Cardiac septum (tissue), 1 donor: ENCODE data around the gene NKAIN4. TPM values are rescaled to one million over a fixed set of nuclear protein-coding genes. Genes with fewer than 3 reads are reported as not detected.

Experiments used
- DNase-seq: peaks from one replicate; pipeline ENCODE4 v3.0.0-alpha.2; 2020; ENCODE audit warnings: low spot score
- intact Hi-C: fragments of 100-400 bp; cut with DNase I; formaldehyde crosslinking; loops from one replicate; pipeline ENCODE4 v1.14.0; 2022
- total RNA-seq: library from RNA; stranded (reverse); fragmentation: NEBNext Ultra II Directional; extraction: Animal tissue kit (Norgen Biotek cat#: 25700); gene quantifications from one replicate; pipeline ENCODE4 v1.2.1, GENCODE V29; 2021
- donor health status: DM: no; HTN: no; CAD: no.

The NKAIN4 gene
- total RNA-seq, 1 donor from 2014 or later, result not detected

DNA sequence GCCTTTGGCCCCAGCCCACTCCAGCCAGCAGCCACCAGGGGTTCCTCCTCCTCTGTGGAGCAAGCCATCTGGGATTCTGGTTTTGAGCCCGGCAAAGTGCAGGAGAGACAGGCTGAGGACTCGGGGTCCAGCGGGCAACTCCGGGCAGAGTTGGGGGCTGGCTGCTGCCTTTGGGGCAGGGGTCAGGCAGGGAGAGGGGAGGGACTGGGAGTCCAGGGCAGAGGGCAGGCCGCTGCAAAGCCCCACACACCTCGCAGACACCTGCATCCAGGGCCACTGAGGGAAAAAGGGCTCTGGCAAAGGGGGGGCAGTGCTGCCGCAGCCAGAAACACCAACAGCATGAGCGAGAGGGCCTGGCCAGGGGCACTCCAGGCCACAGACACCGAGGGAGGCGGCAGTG, 9.8 kb downstream of the NKAIN4 start:
- DNase-seq, result no peak
- intact Hi-C loops, result no loop called here

DNA sequence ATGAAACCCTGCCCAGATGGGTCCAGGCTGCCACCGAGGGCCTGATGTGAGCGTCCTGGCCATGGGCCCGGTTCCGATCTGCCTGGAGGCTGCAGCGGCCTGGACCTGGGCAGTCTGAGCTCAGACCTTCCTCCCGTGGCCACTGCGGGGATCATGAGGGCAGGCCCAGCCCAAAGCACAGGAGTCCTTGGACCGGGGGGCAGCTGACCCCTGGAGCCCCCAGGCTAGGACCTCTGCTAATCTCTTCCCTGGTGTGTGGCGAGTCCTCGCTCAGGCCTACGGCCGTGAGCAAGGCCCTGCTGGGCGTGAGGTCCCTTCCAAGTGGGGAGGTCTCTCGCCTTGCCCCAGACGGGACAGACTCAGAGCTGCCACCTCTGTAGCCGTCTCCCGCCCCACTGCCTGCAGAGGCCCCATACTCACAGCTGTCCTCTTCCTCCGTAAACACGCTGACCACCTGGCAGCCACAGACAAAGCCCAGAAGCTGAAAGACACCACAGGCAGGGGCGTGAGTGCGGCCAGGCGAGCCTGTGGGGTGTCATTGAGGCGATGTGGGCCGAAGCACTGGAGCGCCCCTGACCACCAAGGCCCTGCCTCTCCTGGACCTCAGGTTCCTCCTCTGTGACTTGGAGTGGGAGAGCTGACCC, 10.5 kb downstream of the NKAIN4 start:
- intact Hi-C loops, result no loop called here
- no peak for DNase-seq

DNA sequence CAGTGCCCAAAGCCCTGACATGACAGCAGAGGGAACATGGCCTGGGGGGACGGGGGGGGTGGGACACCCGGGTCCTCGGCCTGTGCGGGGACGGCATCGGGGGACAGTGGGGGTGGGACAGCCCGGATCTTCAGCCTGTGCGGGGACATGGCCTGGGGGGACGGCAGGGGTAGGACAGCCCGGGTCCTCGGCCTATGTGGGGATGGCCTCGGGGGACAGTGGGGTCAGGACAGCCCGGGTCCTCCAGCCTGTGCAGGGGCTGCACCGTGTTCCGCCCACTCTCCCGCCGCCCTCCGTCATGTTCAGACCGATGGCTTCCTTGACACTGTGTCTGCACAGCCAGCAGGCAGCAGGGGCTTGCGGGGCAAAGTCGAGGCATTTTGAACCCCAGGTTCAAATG, 11.5 kb downstream of the NKAIN4 start:
- intact Hi-C loops, result no loop called here
- DNase-seq, result no peak

DNA sequence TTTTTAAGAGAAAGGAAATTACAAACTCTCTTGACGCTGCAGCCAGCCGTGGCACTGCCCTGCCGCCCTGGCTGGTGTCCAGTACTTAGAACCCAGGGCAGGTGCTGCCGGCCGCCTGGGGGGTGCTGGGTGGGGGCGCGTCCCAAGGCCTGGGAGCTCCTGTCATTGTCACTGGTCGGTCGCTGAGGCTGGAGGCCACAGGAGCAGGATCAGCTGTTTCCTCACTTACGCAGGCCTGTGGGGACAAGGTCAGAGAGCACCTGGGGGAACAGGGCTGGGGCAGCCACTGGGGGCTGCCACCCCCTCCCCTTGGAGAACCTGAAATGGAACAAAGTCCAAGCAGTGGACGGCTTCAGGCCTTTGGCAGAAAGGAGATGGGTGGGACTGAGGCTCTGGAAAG, 13.0 kb downstream of the NKAIN4 start:
- intact Hi-C loops, result no loop called here

DNA sequence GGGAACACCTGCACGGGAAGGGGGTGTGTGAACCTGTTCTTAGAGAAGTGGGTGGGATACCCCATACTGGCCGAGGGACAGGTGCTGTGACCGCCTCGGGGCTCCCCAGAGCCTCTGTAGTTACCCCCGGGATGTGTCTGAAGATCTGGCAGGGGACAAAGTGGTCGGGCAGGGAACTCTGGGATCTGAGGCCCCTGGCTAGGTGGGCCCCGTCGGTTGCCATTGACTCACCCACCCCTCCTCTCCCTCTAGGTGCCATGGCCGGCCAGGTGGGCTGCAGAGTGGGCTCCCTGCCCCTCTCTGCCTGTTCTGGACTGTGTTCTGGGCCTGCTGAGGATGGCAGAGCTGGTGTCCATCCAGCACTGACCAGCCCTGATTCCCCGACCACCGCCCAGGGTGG, 14.3 kb downstream of the NKAIN4 start:
- intact Hi-C loops, result no loop called here
- DNase-seq, result no peak

More for the DNA sequence above, 13.0 kb downstream of the NKAIN4 start:
- DNase-seq, result no peak

DNA sequence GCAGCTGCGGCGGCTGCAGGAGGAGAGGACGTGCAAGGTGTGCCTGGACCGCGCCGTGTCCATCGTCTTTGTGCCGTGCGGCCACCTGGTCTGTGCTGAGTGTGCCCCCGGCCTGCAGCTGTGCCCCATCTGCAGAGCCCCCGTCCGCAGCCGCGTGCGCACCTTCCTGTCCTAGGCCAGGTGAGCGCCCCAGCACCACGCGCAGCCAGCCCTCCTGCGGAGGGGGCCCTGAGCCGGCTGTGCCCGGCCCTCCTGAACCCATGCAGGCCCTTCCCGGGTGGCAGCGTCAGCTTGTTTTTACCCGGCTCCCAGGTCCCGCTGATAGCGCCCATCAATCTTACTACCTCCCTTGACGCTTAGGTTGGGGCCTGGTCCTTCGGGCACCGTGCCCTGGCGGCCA, 14.8 kb downstream of the NKAIN4 start:
- intact Hi-C loops, result no loop called here
- DNase-seq, result no peak

DNA sequence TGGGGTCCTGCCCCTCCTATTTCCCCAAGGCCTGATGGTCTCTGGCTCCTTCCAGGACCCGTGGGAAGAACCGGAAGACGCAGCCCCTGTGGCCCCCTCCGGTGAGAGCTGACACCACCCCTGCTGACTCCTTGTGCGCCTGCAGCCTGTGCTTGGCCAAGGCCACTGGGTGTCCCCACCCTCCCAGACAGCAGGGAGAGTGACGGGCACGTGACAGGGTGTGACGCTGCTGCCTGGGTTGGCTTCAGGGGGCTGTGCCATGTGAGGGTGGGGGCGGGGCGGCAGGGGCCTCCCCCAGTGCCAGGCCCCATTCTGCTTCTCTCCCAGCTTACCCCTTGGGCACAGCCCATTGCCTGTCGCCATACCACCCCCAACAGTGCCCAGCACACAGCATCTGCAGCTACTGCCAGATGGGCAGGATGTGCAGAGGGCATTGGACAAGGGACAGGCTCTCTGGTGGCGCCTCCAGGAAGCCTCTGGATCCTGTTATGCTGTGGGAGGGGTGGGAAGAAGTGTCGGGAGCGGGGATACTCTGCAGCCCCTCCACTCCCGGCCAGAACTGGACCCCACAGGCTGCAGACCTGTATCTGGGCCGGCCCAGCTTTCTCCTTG, 15.6 kb downstream of the NKAIN4 start:
- no peak for DNase-seq
- intact Hi-C loops, result no loop called here

DNA sequence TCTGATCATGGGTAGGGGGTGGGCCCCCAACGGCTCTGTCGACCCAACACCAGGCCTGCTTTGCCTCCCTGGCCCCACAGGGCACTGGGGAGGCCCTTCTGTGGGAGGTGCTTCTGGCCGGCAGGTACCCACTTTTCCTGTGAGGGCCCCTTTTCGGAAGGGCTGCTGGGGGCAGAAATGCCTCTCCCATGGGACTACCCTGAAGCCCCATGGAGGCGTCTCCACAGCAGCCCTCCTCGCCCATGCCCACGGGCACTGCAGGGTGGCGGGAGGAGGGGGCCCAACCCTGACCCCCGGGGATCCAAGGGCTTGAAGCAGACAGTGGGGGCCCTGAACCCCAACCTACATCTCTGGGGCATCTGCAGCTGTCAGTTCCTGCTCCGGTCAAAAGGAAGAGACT, 16.2 kb downstream of the NKAIN4 start:
- no peak for DNase-seq
- intact Hi-C loops, result no loop called here

DNA sequence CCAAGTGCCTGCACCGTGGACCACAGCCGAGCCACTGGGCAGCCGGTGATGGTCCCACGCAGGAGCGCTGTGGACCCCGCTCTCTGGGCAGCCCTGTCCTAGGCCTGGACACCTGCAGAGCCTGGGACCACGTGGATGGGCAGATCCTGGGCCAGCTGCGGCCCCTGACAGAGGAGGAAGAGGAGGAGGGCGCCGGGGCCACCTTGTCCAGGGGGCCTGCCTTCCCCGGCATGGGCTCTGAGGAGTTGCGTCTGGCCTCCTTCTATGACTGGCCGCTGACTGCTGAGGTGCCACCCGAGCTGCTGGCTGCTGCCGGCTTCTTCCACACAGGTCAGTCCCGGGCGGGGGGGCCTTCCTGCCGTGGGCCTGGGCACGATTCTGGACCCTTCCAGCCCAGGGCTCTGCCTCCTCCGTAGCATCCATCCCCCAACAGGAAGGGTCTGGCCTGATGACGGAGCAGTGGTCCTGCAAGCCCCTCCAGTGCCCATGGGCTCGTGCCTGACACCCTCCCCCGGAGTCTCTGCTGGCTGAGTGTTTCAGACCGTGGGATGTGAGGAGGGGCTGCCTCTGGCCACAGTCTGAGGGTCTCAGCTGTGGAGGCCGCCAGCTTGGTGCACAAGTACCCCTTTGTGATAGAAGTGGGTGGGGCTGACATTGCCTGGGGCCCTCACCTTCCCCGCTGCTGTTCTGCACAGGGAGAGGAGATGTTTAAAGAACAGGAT, 18.0 kb downstream of the NKAIN4 start:
- DNase-seq, result no peak

DNA sequence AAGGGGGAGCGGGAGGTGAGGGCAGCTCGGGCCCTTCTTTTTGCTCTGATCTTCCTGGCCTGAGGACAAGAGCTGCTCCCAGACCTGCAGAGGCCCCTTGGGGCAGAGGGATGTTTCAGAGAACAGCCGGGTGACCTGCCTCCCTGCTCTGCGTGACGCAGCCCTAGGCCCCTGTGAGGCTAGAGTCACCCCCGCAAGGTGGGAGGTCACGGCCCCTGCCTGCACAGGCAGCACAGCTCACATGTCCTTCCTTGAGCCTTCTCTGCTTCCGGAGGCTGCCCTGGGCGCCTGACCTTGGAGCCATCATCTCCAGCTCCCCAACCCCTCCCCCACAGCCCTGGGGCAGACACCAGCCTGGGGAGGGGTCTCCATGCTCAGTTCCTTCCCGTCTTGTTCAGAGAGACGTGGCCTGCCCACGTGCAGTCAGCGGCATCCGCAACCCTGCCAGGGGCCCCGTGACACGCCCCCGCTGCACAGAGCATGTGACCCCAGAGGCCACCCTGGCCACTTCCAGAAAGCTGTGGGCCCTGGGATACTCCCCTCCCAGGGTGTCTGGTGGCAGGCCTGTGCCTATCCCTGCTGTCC, 18.8 kb downstream of the NKAIN4 start, which contains the start of gene BIRC7:
TSS of gene BIRC7 (plus strand) at position 507 of the 585 bp plus-strand sequence. CDS start 192 bp downstream, outside the sequence.
- intact Hi-C loops, result no loop called here
- DNase-seq, result no peak

More for the DNA sequence above, 18.0 kb downstream of the NKAIN4 start:
- intact Hi-C loops, result no loop called here

DNA sequence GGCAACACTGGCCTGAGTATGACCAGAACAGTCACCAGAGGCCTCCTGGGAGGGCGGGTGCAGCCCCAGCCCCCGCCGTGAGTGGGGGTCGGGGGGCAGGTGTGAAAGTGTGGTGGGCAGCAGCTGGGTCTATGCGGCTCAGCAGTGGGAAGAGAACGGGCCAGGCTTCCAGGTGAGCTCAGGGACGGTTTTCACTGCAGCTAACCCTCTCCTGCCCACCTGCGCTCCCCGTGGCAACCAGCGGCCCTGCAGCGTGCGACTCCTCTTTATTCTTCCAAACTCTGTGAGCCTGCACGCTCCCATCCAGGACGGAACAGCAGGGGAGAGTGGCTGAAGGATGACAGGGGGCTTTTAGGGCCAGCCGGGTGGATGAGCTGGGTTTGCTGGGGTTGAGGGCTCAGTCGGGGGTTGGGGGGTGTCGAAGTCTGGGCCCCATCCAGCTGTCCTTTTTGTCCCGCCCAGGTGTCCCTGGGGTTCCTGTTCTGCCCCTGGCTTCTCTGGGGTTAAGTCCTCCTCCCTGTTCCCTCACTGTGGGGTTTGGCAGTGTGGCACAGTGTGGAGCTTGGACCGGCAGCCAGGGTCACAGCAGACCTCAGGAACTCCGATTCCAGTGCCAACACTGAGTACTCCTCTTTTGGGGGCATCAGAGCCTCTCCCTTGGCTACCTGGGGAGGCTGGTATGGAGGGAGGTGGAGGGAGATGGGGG, 19.4 kb downstream of the NKAIN4 start:
- intact Hi-C loops, result no loop called here
- DNase-seq, result no peak

DNA sequence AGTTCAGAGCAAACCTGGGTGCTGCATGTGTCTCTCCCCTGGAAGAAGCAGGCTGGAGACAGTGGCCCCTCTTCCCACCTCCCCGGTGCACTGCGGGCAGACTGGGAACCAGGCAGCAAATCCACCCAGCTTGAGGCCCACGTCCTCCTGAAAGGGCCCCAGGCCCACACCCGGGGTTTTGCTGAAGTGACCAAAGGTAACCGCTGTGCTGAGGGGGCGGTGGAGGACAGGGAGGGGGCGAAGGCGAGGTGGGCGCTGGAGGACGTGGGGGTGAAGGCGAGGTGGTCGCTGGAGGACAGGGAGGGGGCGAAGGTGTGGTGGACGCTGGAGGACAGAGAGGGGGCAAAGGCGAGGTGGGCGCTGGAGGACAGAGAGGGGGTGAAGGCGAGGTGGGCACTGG, 20.3 kb downstream of the NKAIN4 start:
- no peak for DNase-seq
- intact Hi-C loops, result no loop called here

DNA sequence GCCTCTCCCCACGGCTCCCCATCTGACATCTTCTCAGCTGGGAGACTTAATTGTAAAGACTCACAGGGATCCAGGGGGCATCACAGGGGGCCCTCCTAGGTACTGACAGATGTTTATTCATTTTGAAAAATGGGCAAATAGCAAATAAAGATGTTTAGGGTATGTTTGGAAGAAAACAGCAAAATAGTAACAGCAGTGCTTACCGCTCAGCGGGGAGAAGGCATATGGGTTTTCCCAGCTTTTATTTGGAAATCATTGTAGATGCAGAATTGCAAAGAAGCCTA, 21.3 kb downstream of the NKAIN4 start:
- intact Hi-C loops, result no loop called here
- DNase-seq, result no peak

DNA sequence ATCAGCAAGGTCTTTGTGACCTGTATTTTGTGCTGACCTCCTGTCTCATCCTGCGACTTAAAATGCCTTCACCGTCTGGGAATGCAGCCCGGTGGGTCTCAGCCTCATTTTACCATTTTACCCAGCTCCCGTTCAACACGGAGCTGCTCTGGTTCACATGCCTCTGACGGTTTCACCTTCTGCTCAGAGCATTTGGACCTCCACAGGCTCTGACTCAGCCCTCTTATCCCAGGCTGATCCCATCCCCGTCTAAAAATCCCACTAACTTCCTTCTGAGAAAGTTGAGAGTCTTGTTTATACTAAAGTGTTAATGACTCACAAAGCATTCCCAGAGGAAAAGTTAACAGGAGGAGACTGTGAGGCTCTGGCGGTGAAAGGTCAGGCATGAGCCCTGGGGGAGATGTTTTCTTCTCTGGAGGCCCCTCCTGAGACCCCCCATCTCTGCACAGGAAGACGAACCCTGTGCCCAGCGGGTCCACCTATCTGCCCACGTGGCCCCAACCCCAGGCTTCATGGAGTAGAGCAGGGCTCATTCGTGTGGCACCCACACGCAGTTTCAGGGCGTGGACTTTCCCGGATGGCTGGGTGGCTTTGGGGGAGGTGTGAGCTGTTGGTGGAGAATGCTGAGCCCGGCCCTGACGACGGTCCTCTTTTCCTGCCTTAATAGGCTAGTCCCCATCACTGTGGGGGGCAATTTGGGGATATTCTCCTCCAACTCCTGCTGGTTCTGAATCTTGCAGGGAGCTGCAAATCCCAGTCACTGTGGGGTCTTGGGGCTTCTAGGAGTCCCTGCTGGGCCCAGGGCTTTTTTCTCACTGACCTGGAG, 21.8 kb downstream of the NKAIN4 start:
- intact Hi-C loops, result no loop called here
- DNase-seq, result no peak

DNA sequence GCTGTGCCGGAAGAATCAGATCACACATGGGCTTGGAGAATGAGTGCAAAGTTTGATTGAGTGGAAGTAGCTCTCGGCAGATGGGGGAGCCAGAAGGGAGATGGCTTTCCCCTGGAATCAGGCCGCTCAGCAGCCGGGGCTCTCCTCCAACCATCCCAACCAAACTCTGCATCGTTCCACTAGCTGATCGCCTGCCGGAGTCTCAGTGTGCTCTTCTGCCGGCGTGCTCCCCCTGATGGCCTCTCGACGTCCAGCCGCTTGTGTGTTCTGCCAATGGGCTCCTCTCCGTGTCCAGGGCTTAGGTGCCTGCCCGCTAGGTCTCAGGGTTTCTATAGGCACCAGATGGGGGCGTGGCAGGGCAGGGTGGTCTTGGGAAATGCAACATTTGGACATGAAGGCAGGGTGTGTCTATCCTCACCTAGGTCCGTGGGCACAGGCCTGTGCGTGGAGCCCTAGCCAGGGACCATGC, 23.4 kb downstream of the NKAIN4 start:
- DNase-seq, result no peak
- intact Hi-C loops, result no loop called here

DNA sequence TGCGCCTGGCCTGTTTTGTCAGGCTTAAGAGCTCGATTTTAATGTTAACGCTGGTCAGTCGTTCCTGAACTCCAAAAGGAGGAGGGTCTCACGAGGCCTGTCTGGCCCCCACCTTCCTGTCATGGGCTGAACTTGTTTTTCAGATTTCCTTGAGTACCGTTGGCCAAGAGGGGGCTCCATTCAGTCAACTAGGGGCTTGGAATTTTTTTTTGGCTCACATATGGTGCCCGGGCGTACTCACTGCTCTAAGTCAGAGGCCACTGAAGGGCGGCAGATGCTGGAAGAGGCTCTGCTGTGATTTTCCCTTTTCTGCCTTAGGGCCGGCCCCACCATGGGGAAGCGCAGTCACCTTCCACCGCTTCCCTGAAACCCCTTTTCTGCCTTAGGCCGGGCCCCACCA, 25.5 kb downstream of the NKAIN4 start:
- DNase-seq, result no peak
- intact Hi-C loops, result no loop called here

DNA sequence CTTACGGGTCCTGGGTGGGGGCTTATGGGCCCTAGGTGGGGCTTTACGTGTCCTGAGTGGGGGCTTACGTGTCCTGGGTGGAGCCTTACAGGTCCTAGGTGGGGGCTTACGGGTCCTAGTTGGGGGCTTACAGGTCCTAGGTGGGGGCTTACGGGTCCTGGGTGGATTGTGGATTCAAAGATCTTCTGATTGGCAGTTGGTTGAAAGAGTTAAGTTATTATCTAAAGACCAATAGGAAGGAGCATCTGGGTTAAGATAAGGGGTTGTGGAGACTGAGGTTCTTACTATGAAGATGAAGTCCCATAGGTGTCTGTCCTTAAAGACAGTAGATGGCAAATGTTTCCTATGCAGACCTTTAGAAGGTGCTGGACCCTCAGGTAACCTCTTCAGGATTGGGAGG, 27.0 kb downstream of the NKAIN4 start:
- intact Hi-C loops, result no loop called here
- DNase-seq, result no peak

DNA sequence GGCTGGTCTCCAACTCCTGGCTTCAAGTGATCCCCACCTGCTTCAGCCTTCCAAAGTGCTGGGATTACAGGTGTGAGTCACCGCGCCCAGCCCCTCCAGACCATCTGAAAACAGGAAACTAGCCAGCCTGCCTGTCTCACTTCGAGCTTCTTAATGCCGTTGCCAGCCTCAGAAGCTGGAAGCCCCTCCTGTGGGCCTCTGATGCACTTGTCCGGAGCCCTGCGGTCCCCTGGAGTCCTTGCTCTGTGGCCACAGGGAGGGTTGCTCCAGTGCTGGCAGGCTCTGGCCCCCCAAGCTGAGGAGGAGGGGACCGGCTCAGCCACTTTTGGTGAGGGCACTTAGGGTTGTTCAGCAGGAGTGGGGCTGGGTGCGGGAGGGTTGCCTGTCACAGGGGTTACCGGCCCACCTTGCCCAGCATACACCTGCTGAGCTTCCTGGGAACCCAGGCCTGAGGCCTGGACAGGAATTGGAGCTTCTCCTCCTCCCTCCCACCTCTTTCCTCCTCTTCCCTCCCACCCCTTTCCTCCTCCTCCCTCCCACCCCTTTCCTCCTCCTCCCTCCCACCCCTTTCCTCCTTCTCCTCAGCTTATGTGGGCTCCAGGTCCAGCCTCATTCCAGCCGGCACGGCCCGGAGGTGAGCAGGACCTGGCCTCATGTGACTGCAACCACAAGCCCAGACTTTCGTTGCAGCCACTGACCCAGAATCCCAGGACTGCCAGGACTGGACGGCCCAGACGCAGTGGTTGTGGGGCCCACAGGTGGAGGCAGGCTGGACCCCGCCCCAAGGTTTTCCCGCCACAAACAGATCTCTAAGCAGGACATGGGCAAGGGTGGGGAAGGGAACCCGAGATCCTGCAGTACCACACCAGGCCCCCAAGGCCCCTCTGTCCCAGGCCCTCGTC, 28.0 kb downstream of the NKAIN4 start:
- no peak for DNase-seq
- intact Hi-C loops, result no loop called here
